Neural cell (in vitro differentiated cells): Measurements from ENCODE around the gene KCNIP4. TPM values are rescaled to one million over a fixed set of nuclear protein-coding genes. Genes with fewer than 3 reads are reported as not detected.

Experiments used
- H2AFZ ChIP-seq: fragments of 200-600, 300-800 bp; sonication (generic), shearing (Covaris generic); 2 replicates; pipeline ENCODE4 v1.6.0; 2014; ENCODE audit warnings: low read depth, mild to moderate bottlenecking, antibody characterized with exemption, low read length, moderate library complexity
- H3F3A ChIP-seq: fragments of 200-600 bp; shearing (Covaris generic); 2 replicates; pipeline ENCODE4 v1.6.1; 2016; ENCODE audit warnings: mild to moderate bottlenecking, moderate library complexity, mixed read lengths, antibody characterized with exemption, low read length; ENCODE audit not compliant: insufficient read depth, poor library complexity, severe bottlenecking
- H3K27ac ChIP-seq: fragments of 200-600, 300-800 bp; sonication (generic), shearing (Covaris generic); 2 replicates; pipeline ENCODE4 v1.5.1; 2014; ENCODE audit warnings: mild to moderate bottlenecking, low read length, moderate library complexity
- H3K27me3 ChIP-seq: fragments of 300-800, 200-600 bp; sonication (generic), shearing (Covaris generic); 2 replicates; pipeline ENCODE4 v1.6.0; 2014; ENCODE audit warnings: mild to moderate bottlenecking, low read depth, low read length, moderate library complexity; ENCODE audit not compliant: insufficient read depth
- H3K36me3 ChIP-seq: fragments of 300-800, 200-600 bp; sonication (generic), shearing (Covaris generic); 2 replicates; pipeline ENCODE4 v1.5.1; 2014; ENCODE audit warnings: mild to moderate bottlenecking, antibody characterized with exemption, low read length, moderate library complexity; ENCODE audit not compliant: insufficient read depth
- H3K4me2 ChIP-seq: fragments of 300-800, 200-600 bp; sonication (generic), shearing (Covaris generic); 2 replicates; pipeline ENCODE4 v1.6.0; 2014; ENCODE audit warnings: mild to moderate bottlenecking, low read length
- H3K4me3 ChIP-seq: fragments of 300-800, 200-600 bp; sonication (generic), shearing (Covaris generic); 2 replicates; pipeline ENCODE4 v1.5.1; 2014; ENCODE audit warnings: mild to moderate bottlenecking, low read length, moderate library complexity
- H3K79me2 ChIP-seq: fragments of 200-600 bp; shearing (Covaris generic); replicated peaks from 2 replicates; pipeline ENCODE4 v1.6.0; 2014; ENCODE audit warnings: mild to moderate bottlenecking, low read length, moderate library complexity; ENCODE audit not compliant: insufficient read depth
- H3K9ac ChIP-seq: fragments of 300-800, 200-600 bp; sonication (generic), shearing (Covaris generic); 2 replicates; pipeline ENCODE4 v1.6.1; 2016; ENCODE audit warnings: mild to moderate bottlenecking, low read length, mixed read lengths
- H3K9me2 ChIP-seq: fragments of 200-600 bp; shearing (Covaris generic); 2 replicates; pipeline ENCODE4 v1.6.1; 2016; ENCODE audit warnings: mild to moderate bottlenecking, low read length, mixed read lengths; ENCODE audit not compliant: insufficient read depth
- H3K9me3 ChIP-seq: fragments of 200-600, 300-800 bp; sonication (generic), shearing (Covaris generic); 2 replicates; pipeline ENCODE4 v1.6.1; 2016; ENCODE audit warnings: mild to moderate bottlenecking, mixed run types, low read length, moderate library complexity, mixed read lengths
- H4K20me1 ChIP-seq: fragments of 200-600 bp; shearing (Covaris generic); 2 replicates; pipeline ENCODE4 v1.6.1; 2016; ENCODE audit warnings: mild to moderate bottlenecking, mixed run types; ENCODE audit not compliant: insufficient read depth
- CTCF ChIP-seq: fragments of 450-650 bp; IDR thresholded peaks from 2 replicates; pipeline ENCODE4 v1.5.1; 2014; ENCODE audit warnings: antibody characterized with exemption, mild to moderate bottlenecking, moderate library complexity; ENCODE audit not compliant: poor library complexity, severe bottlenecking
- EP300 ChIP-seq: fragments of 450-650 bp; conservative IDR thresholded peaks from 2 replicates; pipeline ENCODE4 v1.6.1; 2014; ENCODE audit warnings: antibody characterized with exemption, mild to moderate bottlenecking, moderate library complexity; ENCODE audit not compliant: poor library complexity, severe bottlenecking
- EZH2 ChIP-seq: fragments of 200-600, 300-800 bp; shearing (Covaris generic), sonication (generic); IDR thresholded peaks from 2 replicates; pipeline ENCODE4 v1.6.1; 2014; ENCODE audit warnings: antibody characterized with exemption, low read length, borderline replicate concordance, mild to moderate bottlenecking; ENCODE audit not compliant: insufficient read depth, poor library complexity, severe bottlenecking
- MXI1 ChIP-seq: fragments of 450-650 bp; conservative IDR thresholded peaks from 2 replicates; pipeline ENCODE4 v1.6.1; 2014; ENCODE audit warnings: antibody characterized with exemption, mild to moderate bottlenecking; ENCODE audit not compliant: poor library complexity, severe bottlenecking
- POLR2AphosphoS5 ChIP-seq: IDR thresholded peaks from 2 replicates; pipeline ENCODE4 v1.6.1; 2012
- RAD21 ChIP-seq: fragments of 450-650 bp; conservative IDR thresholded peaks from 2 replicates; pipeline ENCODE4 v1.6.1; 2014; ENCODE audit warnings: antibody characterized with exemption, mild to moderate bottlenecking, moderate library complexity
- REST ChIP-seq: IDR thresholded peaks from 2 replicates; pipeline ENCODE4 v1.6.1; 2012; ENCODE audit warnings: borderline replicate concordance
- SMC3 ChIP-seq: fragments of 450-650 bp; conservative IDR thresholded peaks from 2 replicates; pipeline ENCODE4 v1.6.1; 2014; ENCODE audit warnings: antibody characterized with exemption, mild to moderate bottlenecking, moderate library complexity; ENCODE audit not compliant: poor library complexity
- TAF1 ChIP-seq: IDR thresholded peaks from 2 replicates; pipeline ENCODE4 v1.6.1; 2012; ENCODE audit warnings: low read depth
- polyA plus RNA-seq: library from polyadenylated mRNA; depleted of rRNA; stranded (reverse); fragments of >200 nt; gene quantifications from 2 replicates; pipeline ENCODE4 v1.2.3, GENCODE V29; 2014

KCNIP4 gene
- polyA plus RNA-seq, 1 donor from 2014 or later: 22.8 TPM

GRCh38 chr4:20895988-20896387 lies 1052.6 kb downstream of the KCNIP4 start:
- Histone ChIP-seq H3K27me3 (no peaks in the 10 kb centered on the region), H3F3A (no peaks in the 10 kb centered on the region), H3K9me3 (no peaks in the 10 kb centered on the region), H2AFZ (no peak overlapping the region), H3K9me2 (no peaks in the 10 kb centered on the region), H3K9ac (no peak overlapping the region), H3K79me2 (no peaks in the 10 kb centered on the region), H4K20me1 (no peaks in the 10 kb centered on the region), H3K4me2 (no peak overlapping the region), H3K27ac (no peak overlapping the region), H3K36me3 (no peaks in the 10 kb centered on the region), H3K4me3 (no peak overlapping the region)
- TF ChIP-seq REST (no peak), MXI1 (no peak), POLR2AphosphoS5 (no peak), EP300 (no peak), SMC3 (no peak), RAD21 (no peak), TAF1 (no peak), EZH2 (no peak), CTCF (no peak)

GRCh38 chr4:20895208-20895607 lies 1053.4 kb downstream of the KCNIP4 start:
- no peaks in the 10 kb centered on the region for H3K9me2 ChIP-seq
- no peaks in the 10 kb centered on the region for H3K9me3 ChIP-seq
- no peaks in the 10 kb centered on the region for H3K36me3 ChIP-seq
- TF ChIP-seq EZH2 (no peak), CTCF (no peak), SMC3 (no peak), EP300 (no peak), POLR2AphosphoS5 (no peak), MXI1 (no peak), TAF1 (no peak), REST (no peak)
- no peaks in the 10 kb centered on the region for H3F3A ChIP-seq
- H3K79me2 ChIP-seq: no peaks in the 10 kb centered on the region
- H3K27me3 ChIP-seq: no peaks in the 10 kb centered on the region
- no peak overlapping the region for H3K4me2 ChIP-seq
- H3K4me3 ChIP-seq: no peak overlapping the region
- H3K9ac ChIP-seq: no peak overlapping the region
- no peak overlapping the region for H2AFZ ChIP-seq
- H4K20me1 ChIP-seq: no peaks in the 10 kb centered on the region
- no peak overlapping the region for H3K27ac ChIP-seq
